Parathyroid adenoma (tissue), 2 donors: Measurements from ENCODE around the gene TMEM222.

Experiments
- H2AFZ ChIP-seq: fragments of 300-600 bp; sonication (generic); one replicate; pipeline ENCODE4 v1.7.0; 2017; ENCODE audit warnings: antibody characterized with exemption, mild to moderate bottlenecking
- H3K27ac ChIP-seq: fragments of 300-600 bp; sonication (generic); one replicate; pipeline ENCODE4 v1.7.0; 2017
- H3K27me3 ChIP-seq: fragments of 300-600 bp; sonication (generic); one replicate; pipeline ENCODE4 v1.7.0; 2017; ENCODE audit warnings: low read length; ENCODE audit not compliant: control insufficient read depth, insufficient read depth
- H3K36me3 ChIP-seq: fragments of 300-600 bp; sonication (generic); one replicate; pipeline ENCODE4 v1.7.0; 2017; ENCODE audit warnings: low read length; ENCODE audit not compliant: control insufficient read depth, insufficient read depth
- H3K4me1 ChIP-seq: fragments of 300-600 bp; sonication (generic); one replicate; pipeline ENCODE4 v1.7.0; 2017; ENCODE audit warnings: control low read depth
- H3K4me2 ChIP-seq: fragments of 300-600 bp; sonication (generic); one replicate; pipeline ENCODE4 v1.7.0; 2017; ENCODE audit warnings: low read length
- H3K4me3 ChIP-seq: fragments of 300-600 bp; sonication (generic); one replicate; pipeline ENCODE4 v1.7.0; 2017; ENCODE audit warnings: low read depth, low read length
- H3K79me2 ChIP-seq: fragments of 300-600 bp; sonication (generic); one replicate; pipeline ENCODE4 v1.7.0; 2017; ENCODE audit warnings: control low read depth
- H3K9ac ChIP-seq: fragments of 300-600 bp; sonication (generic); one replicate; pipeline ENCODE4 v1.7.0; 2017; ENCODE audit warnings: mild to moderate bottlenecking
- H3K9me3 ChIP-seq: fragments of 300-600 bp; sonication (generic); one replicate; pipeline ENCODE4 v1.7.0; 2017; ENCODE audit warnings: low read length; ENCODE audit not compliant: control insufficient read depth
- CTCF ChIP-seq: fragments of 300-600 bp; sonication (generic); IDR thresholded peaks from one replicate; pipeline ENCODE4 v1.7.0; 2017; ENCODE audit warnings: antibody characterized with exemption, mild to moderate bottlenecking
- donor health status: primary hyperparathyroidism.

The TMEM222 gene

GRCh38 chr1:27351541-27352107, 29.7 kb downstream of the TMEM222 start:
- H3K27ac ChIP-seq, result no peak overlapping the region
- H3K4me2 ChIP-seq, result no peak overlapping the region
- H3K9me3 ChIP-seq, result no peaks in the 10 kb centered on the region
- TF ChIP-seq CTCF, result no peak
- H3K79me2 ChIP-seq, result no peaks in the 10 kb centered on the region
- H3K9ac ChIP-seq, result no peak overlapping the region
- no peaks in the 10 kb centered on the region for H3K36me3 ChIP-seq
- H3K4me1 ChIP-seq, result no peaks in the 10 kb centered on the region
- no peaks in the 10 kb centered on the region for H3K27me3 ChIP-seq
- no peak overlapping the region for H2AFZ ChIP-seq
- no peak overlapping the region for H3K4me3 ChIP-seq

GRCh38 chr1:27353166-27353565, 31.2 kb downstream of the TMEM222 start:
- Histone ChIP-seq H3K4me1 (no peaks in the 10 kb centered on the region), H3K79me2 (no peaks in the 10 kb centered on the region), H3K27ac (no peak overlapping the region), H3K4me2 (no peak overlapping the region), H3K36me3 (no peaks in the 10 kb centered on the region), H3K27me3 (no peaks in the 10 kb centered on the region), H2AFZ (no peak overlapping the region), H3K9me3 (no peaks in the 10 kb centered on the region), H3K4me3 (no peak overlapping the region), H3K9ac (no peak overlapping the region)
- TF ChIP-seq CTCF, result no peak

GRCh38 chr1:27353629-27354028, 31.7 kb downstream of the TMEM222 start:
- H3K4me3 ChIP-seq, result no peak overlapping the region
- no peaks in the 10 kb centered on the region for H3K36me3 ChIP-seq
- no peaks in the 10 kb centered on the region for H3K9me3 ChIP-seq
- no peaks in the 10 kb centered on the region for H3K4me1 ChIP-seq
- no peak overlapping the region for H3K4me2 ChIP-seq
- H3K27me3 ChIP-seq, result no peaks in the 10 kb centered on the region
- no peak overlapping the region for H3K9ac ChIP-seq
- H3K79me2 ChIP-seq, result no peaks in the 10 kb centered on the region
- TF ChIP-seq CTCF, result no peak
- no peak overlapping the region for H2AFZ ChIP-seq
- no peak overlapping the region for H3K27ac ChIP-seq

GRCh38 chr1:27355683-27356082, 33.7 kb downstream of the TMEM222 start:
- Histone ChIP-seq H2AFZ (no peak overlapping the region), H3K27ac (no peak overlapping the region), H3K4me1 (no peaks in the 10 kb centered on the region), H3K79me2 (no peaks in the 10 kb centered on the region), H3K4me2 (no peak overlapping the region), H3K27me3 (no peaks in the 10 kb centered on the region), H3K4me3 (no peak overlapping the region), H3K9me3 (no peaks in the 10 kb centered on the region), H3K9ac (no peak overlapping the region), H3K36me3 (no peaks in the 10 kb centered on the region)
- TF ChIP-seq CTCF, result no peak

GRCh38 chr1:27356277-27356618, 34.3 kb downstream of the TMEM222 start:
- Histone ChIP-seq H3K9me3 (no peaks in the 10 kb centered on the region), H3K4me1 (no peaks in the 10 kb centered on the region), H3K27ac (no peak overlapping the region), H3K4me2 (no peak overlapping the region), H3K36me3 (no peaks in the 10 kb centered on the region), H2AFZ (no peak overlapping the region), H3K27me3 (no peaks in the 10 kb centered on the region), H3K79me2 (no peaks in the 10 kb centered on the region), H3K4me3 (no peak overlapping the region), H3K9ac (no peak overlapping the region)
- TF ChIP-seq CTCF, result no peak
